Measurements from ENCODE around the gene OVOL1.

Gene OVOL1

DNA sequence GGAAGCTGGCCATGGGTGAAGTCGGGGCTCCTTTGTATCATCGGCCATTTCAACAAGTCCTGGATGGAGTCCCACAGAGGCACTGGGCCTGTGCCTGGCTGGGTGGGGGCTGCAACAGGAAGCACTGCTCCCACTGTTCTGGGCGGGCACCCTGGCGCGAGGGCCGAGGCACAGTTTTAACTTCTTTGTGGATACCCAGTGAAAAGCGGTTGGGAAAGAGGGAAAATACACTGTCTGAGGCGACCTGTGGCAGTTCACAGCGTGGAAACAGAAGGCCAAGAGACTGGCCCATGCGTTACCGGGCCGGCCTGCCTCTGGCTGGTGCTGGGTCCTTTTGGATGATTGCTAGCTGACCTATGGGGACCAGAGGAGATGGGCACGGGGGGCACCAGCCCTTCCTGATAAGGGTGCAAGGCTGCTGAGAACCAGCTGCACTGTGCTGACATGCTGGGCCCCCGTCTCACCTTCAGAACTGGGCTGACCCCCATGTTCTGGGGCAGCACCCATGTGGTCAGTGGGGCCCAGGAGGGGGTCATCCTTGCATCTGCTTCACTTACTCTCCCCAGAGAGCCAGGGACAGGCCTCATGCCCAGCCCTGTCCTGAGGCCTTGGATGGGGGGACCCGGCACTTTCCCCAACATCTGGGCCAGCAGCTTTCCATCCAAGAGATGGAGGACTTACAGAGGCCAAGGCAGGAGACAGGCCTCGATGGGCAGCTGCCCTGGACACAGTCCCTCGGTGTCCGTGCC, 4.2 kb downstream of the OVOL1 start:
- no peak for DNase-seq

DNA sequence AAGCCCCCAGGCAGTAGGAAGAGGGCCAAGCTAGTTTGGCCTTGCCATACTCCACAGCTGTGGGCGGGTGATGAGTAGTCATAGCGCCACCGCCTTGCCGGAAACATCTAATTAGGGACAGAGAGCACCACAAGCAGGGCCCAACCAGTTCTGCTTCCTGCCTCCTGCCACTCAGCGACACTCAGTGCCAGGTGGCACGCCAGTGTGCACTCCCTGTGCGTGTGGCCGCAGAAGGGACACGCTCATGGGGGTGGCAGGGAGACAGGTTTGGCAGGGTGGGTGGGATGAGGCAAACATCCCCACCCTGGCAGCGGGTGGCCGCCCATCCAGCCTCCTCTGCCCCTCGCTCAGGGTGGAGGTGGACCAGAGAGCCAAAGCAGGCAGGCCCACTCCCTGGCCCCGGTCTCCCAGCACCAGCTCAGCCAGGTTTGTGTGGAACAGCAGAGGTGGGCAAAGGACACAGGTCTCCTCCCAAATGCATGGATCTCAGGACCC, 4.9 kb downstream of the OVOL1 start:
- DNase-seq = no peak

DNA sequence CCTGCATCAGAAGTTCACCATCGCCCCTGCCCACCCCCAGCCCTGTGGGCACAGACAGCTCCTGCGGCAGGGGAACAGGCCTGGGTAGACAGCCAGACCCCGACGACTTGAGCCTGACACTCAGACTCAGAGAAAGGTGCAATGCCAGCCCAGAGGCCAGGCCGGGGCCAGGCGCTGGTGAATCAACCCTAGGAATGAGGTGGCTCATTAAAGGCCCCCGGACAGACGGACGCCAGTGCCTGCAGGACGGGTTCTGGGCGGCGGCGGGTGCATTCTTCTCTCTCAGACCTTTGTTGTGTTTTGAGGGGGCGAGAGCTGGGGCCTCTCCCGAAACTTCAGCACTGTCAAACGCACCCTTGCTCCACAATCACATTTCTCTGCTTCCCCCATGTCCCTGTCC, 5.6 kb downstream of the OVOL1 start:
- no peak for DNase-seq

GRCh38 chr11:65793144-65793581, 6.3 kb downstream of the OVOL1 start:
- DNase-seq = no peak

- DNase-seq = no peak
These were observed 7.0 kb downstream of the OVOL1 start for GRCh38 chr11:65793625-65794400.

DNA sequence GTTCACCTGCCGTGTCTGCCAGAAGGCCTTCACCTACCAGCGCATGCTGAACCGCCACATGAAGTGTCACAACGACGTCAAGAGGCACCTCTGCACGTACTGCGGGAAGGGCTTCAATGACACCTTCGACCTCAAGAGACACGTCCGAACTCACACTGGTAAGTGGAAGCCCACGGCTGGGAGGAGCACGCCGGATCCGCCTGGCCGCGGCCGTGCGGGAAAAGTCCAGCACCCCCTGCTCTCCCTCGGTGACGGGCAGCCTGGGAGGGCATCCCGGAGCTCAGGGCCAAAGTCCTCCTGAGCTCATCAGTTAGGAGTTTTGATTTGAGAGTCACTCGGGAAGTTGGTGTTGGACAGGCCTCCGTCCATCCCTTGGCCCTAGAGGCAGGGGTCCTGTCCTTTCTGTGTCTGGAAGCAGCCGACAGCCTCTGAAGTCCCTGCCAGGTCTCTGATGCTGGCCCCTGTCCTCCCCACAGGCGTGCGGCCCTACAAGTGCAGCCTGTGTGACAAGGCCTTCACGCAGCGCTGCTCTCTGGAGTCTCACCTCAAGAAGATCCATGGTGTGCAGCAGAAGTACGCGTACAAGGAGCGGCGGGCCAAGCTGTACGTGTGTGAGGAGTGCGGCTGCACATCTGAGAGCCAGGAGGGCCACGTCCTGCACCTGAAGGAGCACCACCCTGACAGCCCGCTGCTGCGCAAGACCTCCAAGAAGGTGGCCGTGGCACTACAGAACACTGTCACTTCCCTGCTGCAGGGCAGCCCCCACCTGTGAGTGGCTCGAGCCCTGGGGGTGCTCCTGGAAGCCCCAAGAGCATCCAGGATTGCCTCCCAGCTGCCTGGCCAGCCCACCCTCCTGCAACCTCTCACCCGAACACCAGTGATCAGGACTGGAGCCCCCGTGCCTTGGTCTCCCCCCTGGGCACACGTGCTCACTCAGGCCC, 8.0 kb downstream of the OVOL1 start:
- DNase-seq = no peak

DNA sequence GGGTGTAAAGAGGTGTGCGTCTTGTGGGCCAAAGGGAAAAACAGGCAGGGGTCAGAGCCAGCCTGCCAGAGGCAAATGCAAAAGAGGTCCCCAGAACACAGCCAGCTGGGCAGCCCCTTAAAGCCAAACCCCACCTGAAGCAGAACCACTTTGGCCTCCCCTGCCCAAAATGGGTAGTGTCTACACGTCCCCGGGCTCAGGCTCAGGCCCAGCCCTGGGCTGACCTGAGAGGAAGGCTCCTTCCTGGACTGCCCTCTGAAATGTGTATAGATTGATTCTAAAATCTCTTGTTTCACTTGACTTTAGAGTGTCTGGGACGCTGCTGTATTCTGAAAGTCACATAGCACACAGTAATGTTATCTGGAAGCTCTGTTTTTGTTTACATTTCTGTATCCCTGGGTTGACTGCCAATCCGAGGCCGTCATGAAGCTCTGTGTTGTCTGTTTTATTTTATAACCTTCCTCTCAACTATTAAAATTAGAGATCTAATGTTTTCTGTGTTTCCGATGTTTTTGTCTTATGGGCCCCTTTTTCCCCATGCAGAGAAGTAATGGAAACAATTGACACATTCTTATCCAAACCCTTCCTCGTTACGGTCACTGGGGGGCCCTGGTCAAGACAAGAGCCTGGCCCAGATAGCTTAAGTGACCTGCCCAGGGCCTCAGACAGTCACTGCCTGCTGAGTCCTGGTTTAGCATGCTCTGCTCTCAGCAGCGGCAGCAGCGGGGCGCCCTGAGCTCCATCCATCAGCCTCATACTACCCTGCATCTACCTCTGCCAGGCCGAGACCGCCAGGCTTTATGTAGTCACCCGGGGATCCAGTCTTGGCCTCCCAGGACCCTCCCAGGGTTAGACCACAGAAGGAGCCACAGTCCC, 10.1 kb downstream of the OVOL1 start:
- DNase-seq = no peak

GRCh38 chr11:65797711-65798110, 10.8 kb downstream of the OVOL1 start:
- no peak for DNase-seq

- DNase-seq = no peak
These were observed 12.0 kb downstream of the OVOL1 start for GRCh38 chr11:65798882-65799281.

GRCh38 chr11:65801153-65801987, 14.5 kb downstream of the OVOL1 start:
- no peak for DNase-seq

GRCh38 chr11:65802841-65803240, 16.0 kb downstream of the OVOL1 start:
- DNase-seq = no peak

GRCh38 chr11:65803797-65804492, 17.1 kb downstream of the OVOL1 start:
- no peak for DNase-seq

- DNase-seq = no peak
These were observed 20.1 kb downstream of the OVOL1 start for GRCh38 chr11:65806979-65807378.

- DNase-seq = no peak
These were observed 22.0 kb downstream of the OVOL1 start for GRCh38 chr11:65808744-65809341.

- no peak for DNase-seq
These were observed 22.6 kb downstream of the OVOL1 start for GRCh38 chr11:65809496-65809895.

GRCh38 chr11:65810046-65810868, 23.4 kb downstream of the OVOL1 start:
- DNase-seq = no peak

GRCh38 chr11:65811764-65812475, 25.1 kb downstream of the OVOL1 start:
- DNase-seq = no peak

Data from nucleus accumbens (tissue), 56 donors.